Spleen (tissue), 7 donors: Measurements from ENCODE around the gene KITLG.

Experiments
- POLR2A ChIP-seq, 3 donors: fragments of 450-650 bp; IDR thresholded peaks; one replicate each; pipeline ENCODE4 v1.5.1; 2017; ENCODE audit warnings: antibody characterized with exemption in 3 of 3, mild to moderate bottlenecking in 1 of 3
- POLR2AphosphoS5 ChIP-seq, 3 donors: sonication (generic); formaldehyde crosslinking; IDR thresholded peaks; one replicate each; pipeline ENCODE4 v1.5.1; 2017; ENCODE audit warnings: antibody characterized with exemption in 3 of 3
- TF ChIP-seq, protein P1 (sequence below), 11 experiments: fragments of 200-600 bp in 7 of 11; fragments of 450-650 bp in 4 of 11; sonication (generic) in 4 of 11; IDR thresholded peaks in 8 of 11; conservative IDR thresholded peaks in 3 of 11; 1 replicate in 7 of 11; 2 replicates in 4 of 11; pipeline versions ENCODE4 v1.4.0 to v1.8.0; 2016 to 2021; ENCODE audit warnings: antibody characterized with exemption in 11 of 11, inconsistent platforms in 4 of 11, mild to moderate bottlenecking in 1 of 11
- donor health status: DM: no; HTN: no; CAD: no; lungs with moderate emphysema.
- donor health status: DM: no; HTN: no; CAD: no.
- donor health status: DM: no; HTN: no; CAD: no.

DNA sequence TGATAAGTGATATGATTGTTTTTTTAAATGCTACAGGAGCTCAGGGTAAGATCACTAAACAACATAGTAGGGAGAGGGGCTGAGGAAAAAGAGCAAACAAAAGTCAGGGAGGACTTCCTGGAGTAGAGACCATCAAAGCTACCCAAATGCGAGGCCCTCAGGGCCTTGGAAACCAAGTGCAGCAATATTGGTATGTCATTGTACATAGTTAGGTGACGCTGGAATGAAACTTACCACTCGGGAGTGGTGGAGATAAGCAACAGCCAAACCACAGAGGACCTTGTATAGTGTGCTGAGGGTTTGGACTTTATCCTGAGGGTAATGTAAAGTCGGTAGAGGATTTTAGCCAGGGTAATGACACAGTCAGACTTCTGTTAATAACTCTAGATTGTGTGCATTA is 13.8 kb downstream of the KITLG start:
- TF ChIP-seq, protein P1, sequence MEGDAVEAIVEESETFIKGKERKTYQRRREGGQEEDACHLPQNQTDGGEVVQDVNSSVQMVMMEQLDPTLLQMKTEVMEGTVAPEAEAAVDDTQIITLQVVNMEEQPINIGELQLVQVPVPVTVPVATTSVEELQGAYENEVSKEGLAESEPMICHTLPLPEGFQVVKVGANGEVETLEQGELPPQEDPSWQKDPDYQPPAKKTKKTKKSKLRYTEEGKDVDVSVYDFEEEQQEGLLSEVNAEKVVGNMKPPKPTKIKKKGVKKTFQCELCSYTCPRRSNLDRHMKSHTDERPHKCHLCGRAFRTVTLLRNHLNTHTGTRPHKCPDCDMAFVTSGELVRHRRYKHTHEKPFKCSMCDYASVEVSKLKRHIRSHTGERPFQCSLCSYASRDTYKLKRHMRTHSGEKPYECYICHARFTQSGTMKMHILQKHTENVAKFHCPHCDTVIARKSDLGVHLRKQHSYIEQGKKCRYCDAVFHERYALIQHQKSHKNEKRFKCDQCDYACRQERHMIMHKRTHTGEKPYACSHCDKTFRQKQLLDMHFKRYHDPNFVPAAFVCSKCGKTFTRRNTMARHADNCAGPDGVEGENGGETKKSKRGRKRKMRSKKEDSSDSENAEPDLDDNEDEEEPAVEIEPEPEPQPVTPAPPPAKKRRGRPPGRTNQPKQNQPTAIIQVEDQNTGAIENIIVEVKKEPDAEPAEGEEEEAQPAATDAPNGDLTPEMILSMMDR (IDR thresholded peaks at IDR 0.05 in 8 of 11, conservative IDR thresholded peaks at IDR 0.05 in 3 of 11): no peak
- no peak for TF ChIP-seq POLR2A (IDR thresholded peaks at IDR 0.05)
- no peak for TF ChIP-seq POLR2AphosphoS5 (IDR thresholded peaks at IDR 0.05)
